ENCODE measurements around the gene PERP.
"Not testable (repeated sequence)": the region's sequence is repeated elsewhere in the genome, so short reads cannot be mapped to it uniquely, and the experiment has no call there.

The PERP gene

DNA sequence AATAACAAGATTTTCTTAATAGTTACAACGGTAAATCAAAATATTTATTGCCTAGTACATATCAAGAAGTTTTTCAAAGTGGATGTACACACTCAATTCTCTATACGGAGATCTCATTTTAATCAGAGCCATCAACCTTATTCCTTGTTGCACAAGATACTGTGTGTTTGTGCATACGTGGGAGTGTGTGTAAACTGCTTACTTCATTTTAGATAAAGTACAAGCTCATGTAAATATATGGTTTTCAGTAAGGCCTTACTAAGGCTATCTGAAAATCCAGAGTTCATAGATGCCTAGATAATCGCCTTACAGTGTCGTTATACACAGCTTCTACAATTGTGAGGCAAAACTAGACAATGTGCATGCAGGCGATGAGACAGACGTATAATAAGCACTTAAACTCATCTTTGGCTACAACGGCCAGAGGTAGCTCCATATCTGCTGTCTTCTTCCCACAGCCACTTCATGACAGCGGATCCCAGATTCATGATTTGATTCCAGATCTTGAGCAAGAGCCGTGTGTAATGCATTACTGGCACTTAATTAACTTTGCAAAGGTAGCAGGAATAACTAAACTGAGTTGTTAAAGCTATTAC, 2.5 kb downstream of the PERP start:
- DNase-seq, result peak; percentile 44

DNA sequence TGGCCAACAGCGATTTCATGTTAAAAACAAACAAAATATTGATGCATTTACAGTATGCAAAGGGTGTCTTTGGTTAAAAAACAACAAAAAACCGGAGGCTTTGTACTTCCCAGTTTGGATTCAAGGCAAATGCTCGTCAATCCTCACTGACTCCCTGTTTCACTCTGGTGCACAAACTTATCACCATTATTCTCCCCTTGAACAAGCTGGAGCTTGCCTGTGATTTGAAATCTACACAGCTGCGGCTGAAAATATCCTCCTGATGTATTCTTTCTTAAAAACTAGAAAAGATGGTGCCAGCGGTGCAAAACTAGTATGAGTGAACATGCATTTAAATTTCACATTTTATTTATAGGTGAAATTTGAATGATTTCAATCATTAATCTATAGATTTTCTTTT, 3.3 kb downstream of the PERP start:
- DNase-seq, result peak; percentile 56

DNA sequence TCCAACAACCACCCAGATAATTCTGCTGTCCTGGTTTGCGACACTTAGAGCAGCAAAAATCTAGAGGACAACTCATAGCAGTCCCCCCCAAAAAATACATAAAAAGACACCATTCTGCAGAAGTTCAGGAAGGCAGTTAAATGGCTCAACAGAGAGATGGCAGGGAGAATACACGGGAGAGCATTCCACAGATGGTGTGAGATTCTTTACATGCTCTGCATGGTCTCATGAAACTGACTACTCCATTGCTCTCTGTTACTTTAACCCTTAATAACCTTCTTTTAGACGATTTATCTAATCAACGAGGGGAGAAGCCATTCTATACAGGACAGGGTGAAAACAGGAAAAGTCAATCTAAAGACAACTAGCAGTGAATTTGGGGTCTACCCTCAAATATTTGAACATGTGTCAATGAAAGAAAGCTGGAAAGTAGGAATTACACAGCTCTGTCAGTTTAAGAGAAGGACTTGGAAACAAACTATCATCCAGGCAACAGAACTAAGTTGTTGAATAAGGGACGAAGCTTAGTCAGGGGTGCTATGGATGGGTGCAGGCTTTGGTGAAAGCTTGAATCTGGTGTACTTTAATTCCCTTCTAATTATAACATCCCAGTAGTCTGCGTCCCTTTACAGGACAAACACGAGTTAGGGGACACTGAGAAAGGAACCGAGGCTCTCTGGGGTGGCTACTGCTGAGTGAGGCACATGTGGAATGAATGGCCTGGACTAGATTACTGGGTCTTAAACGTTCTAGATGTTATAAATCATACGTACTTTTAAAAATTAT, 5.1 kb downstream of the PERP start:
- DNase-seq, result no peak

GRCh38 chr6:138099832-138100231, 7.4 kb downstream of the PERP start:
- DNase-seq, result no peak

- DNase-seq, result no peak
Observed at GRCh38 chr6:138098306-138098705, 8.9 kb downstream of the PERP start.

DNA sequence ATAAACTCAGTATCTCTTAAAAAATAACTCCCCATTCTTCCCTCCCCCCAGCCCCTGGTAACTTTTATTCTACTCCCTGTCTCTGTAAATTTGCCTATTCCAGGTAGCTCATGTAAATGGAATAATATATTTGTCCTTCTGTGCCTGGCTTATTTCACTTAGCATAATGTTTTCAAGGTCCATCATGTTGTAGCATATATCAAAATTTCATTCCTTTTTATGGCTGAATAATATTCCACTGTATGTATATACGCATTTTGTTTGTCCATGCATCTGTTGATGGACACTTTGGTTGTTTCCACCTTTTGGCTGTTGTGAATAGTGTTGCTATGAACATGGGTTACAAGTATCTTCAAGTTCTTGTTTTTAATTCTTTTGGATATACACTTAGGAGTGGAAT, 13.0 kb downstream of the PERP start:
- DNase-seq, result no peak

DNA sequence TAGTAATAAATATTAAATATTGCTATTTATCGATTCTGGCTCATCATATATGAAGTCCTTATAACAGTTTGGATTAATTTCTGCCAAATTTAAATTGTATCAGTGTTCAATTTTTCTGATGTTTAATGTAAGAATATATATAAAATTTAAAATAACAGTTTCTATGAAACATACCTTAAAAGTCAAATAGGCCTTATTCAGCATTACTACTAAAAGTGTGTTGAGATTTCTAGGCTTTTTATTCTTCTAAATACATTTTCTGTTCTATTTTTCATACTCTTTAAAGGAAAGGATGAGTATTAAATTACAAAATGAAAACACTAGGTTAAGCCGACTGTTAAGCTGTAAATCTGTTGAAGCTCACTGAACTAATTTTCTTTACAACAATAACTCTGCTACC, 13.6 kb downstream of the PERP start:
- DNase-seq, result no peak

DNA sequence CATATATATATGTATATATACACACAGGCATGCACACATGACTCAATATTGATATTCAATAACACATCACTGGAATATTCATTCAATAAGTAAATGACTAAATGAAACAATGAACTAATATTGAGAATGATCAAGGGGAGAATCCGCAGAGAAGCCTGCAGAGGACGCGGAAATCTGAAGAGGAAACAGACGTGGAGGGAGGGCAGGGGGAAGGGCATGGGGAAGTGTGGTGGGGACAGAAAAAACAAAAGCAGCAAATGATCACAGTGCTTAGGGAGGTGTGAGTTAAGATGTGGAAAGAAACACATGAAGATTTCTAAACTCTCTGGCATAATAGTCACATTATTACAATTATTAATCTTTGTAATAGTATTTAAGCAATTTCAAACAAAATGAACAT, 14.5 kb downstream of the PERP start:
- no peak for DNase-seq

DNA sequence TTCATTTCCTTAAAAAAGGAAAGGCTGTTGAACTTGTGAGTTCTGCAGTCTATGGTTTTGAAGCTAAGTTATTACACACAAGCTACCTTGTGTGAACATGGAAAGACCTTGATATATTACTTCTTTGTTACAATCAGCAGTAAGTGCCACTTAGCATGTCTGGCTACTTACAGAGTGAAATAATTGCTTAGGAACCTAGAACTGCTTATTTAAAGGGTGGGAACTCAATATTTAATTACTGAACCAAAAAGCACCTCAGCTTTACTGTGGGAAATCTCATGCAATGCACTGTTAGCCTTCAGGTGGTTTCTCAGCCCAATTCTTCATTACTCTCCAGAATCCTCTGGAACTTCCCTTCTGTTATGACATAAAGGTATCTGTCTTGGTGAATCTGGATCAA, 17.9 kb downstream of the PERP start:
- no peak for DNase-seq

DNA sequence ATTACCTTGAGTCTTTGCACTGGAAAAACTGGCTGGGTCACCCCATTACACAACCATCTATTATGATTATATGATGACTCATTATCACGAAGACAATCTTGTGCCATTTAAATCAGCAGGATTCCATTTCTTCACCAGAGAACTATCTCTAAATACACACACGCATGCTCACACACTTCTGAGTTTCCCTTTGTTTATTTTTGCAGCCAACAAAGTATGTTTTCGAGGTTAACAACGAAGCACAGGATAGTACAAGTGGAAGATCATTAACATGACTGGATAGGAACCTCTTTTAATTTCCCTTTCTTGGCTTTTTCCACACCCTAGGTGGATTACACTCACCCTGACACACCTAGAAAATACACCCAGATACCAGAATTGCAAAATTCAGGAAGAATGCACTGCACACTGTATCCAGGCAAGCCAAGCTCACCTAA, 18.9 kb downstream of the PERP start:
- DNase-seq, result no peak

- DNase-seq, result no peak
Observed at GRCh38 chr6:138087593-138088325, 19.5 kb downstream of the PERP start.

GRCh38 chr6:138086573-138087196, 20.5 kb downstream of the PERP start:
- no peak for DNase-seq

DNA sequence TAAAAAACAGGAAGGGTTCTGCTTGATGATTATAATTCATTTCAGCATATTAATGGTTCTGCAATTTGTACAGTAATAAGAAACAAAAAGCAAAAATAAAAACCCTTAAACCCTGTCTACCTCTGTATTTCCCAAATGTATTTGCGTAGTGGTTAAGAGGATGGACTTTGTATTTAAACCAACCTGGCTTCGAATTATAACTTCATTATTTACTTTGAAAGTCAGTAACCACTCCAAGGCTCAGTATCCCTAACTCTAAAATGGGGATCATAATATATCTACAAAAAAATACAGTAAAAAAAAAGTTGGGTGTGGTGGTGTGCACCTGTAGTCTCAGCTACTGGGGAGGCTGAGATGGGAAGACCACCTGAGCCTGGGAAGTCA, 21.4 kb downstream of the PERP start:
- no peak for DNase-seq

DNA sequence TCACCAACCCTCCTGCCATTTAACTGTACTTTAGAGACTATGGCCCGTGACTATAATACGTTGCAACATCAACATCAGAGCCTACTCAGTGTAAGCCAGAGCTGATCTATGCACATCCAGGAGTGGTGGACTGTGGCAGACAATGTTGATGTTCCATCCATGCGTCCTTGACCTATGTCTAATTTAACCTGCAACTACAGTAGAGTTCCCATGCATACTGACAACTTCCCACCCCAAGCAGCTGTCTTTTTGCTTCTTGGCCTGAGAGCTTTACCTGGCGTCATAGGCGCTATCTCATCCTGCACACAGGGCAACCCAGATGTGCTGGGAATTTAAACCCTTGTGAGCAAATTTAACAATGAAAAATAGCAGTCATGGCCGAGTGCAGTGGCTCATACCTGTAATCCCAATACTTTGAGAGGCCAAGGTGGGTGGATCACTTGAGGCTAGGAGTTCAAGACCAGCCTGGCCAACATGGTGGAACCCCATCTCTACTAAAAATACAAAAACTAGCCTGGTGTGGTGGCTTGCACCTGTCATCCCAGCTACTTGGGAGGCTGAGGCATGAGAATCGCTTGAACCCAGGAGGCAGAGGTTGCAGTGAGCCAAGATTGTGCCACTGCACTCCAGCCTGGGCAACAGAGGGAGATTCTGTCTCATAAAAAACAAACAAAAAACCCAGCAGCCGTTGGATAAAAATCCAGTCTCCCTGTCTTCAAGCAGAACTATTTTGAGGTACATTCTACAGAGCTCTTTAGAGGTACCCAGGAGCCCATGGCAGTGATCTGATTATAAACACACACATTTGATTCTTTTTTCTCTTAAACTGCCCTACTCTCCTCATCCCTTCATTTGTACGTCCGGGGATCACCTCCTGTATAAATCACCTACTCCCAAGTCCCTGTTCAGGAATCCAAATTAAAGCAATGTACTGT, 22.0 kb downstream of the PERP start:
- DNase-seq, result no peak

GRCh38 chr6:138082232-138082631, 25.0 kb downstream of the PERP start:
- no peak for DNase-seq

DNA sequence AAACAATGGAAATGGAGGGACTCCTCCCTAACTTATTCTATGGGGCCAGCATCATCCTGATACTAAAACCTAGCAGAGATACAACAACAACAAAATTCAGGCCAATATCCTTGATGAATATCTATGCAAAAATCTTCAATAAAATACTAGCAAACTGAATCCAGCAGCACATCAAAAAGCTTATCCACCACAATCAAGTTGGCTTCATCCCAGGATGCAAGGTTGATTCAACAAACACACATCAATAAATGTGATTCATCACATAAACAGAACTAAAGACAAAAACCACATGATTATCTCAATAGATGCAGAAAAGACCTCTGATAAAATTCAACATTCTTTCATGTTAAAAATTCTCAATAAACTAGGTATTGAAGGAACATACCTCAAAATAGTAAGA, 27.7 kb downstream of the PERP start:
- DNase-seq, result not testable (repeated sequence)

GRCh38 chr6:138078491-138078890, 28.7 kb downstream of the PERP start:
- DNase-seq, result no peak

DNA sequence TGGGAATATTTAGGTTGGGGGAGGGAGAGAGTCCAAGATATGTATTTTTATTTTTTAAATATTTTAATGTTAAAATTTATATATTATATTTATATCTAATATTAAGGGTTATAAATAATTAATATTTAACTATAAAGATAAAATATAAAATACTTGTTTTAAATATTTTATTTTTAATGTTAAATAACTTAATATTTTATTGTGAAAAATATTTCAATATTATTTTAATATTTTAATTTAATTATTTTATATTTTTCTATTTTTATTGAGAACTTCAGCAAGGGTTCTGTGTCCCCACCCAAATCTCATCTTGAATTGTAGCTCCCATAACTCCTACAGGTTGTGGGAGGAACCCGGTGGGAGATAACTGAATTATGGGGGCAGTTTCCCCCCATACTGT, 34.0 kb downstream of the PERP start:
- DNase-seq, result no peak

- no peak for DNase-seq
Observed at GRCh38 chr6:138063726-138064125, 43.5 kb downstream of the PERP start.

GRCh38 chr6:138054982-138055381, 52.2 kb downstream of the PERP start:
- DNase-seq, result no peak

DNA sequence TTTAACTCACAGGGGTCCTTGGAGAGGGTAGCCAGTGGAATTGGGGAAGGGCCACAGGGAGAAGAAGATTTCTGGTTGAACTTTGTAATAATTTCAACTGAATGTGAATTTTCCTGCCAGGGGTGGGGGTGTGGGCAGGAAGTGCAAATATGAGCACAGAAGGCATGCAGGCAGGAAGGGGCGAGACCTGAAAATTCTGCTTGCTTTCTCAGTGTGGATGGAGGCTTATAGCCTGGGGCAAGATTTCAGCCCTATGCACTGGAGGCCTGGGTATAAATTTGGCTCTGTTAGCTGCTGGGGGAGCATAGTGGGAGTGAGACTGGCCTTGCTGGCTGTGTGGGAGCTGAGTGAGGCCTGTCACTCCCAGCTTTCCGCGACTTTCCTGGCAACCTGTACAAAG, 54.4 kb downstream of the PERP start:
- DNase-seq, result no peak

DNA sequence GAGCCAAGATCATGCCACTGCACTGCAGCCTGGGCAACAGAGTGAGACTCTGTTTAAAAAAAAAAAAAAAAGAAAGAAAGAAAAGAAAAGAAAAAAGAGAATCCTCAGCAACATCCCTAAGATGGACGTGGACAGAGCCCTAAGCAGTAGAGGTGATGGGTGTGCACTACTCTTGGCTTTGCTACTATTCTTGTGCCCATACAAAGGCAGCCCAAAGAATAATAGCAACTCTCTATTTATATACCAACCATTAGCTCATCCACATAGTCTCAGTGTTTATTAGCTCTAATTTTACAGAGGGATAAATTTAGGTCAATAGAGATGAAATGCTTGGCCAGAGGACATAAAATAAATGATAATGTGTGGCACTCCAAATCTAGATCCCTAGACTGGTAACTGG, 62.2 kb downstream of the PERP start:
- DNase-seq, result no peak

DNA sequence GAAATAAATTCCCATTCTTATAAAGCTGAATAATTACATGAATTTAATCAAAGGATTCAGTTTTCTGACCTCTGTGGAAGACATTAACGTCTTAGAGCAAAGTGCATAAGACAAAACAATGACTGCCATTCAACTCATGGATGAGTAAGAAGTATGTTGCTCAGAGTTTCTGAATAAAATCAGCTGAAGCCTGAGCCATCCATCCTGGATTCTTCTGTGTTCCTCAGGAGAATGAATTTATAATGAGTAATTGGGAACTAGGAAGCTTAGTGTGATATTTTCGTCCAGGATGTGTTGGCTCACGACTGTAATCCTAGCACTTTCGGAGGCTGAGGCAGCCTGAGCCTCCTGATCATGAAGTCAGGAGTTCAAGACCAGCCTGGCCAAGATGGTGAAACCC, 62.8 kb downstream of the PERP start:
- DNase-seq, result no peak
